ENCODE measurements around the gene SLC39A2. TPM values are rescaled to one million over a fixed set of nuclear protein-coding genes. Genes with fewer than 3 reads are reported as not detected.
"Not testable (repeated sequence)": the region's sequence is repeated elsewhere in the genome, so short reads cannot be mapped to it uniquely, and the experiment has no call there.

The SLC39A2 gene
- total RNA-seq, 4 donors from 2014 or later: 1.0 to 1.1 TPM; not detected in 2

GRCh38 chr14:21037156-21037555 lies 38.1 kb downstream of the SLC39A2 start:
- no peak overlapping the region for H3K27ac ChIP-seq
- H3K27me3 ChIP-seq: no peaks in the 10 kb centered on the region
- no peak overlapping the region for H3K4me3 ChIP-seq
- peaks cover 0 to 22% (median 0%) of the 10 kb centered on the region in 4 donors for H3K4me1 ChIP-seq
- no peak for TF ChIP-seq POLR2A (IDR thresholded peaks at IDR 0.05)
- no peak for TF ChIP-seq CTCF (IDR thresholded peaks at IDR 0.05)
- no peaks in the 10 kb centered on the region for H3K36me3 ChIP-seq
- H3K9me3 ChIP-seq: no peaks in the 10 kb centered on the region
- no peak for DNase-seq

- Histone ChIP-seq H3K27me3 (no peaks in the 10 kb centered on the region), H3K9me3 (no peaks in the 10 kb centered on the region), H3K27ac (peak overlapping the region; percentile 29 to 74 (median 49)), H3K4me3 (no peak overlapping the region), H3K36me3 (no peaks in the 10 kb centered on the region), H3K4me1 (peaks cover 0 to 29% (median 3%) of the 10 kb centered on the region in 4 donors)
- peak; percentile 34 to 80 (median 73) for DNase-seq
- TF ChIP-seq CTCF (IDR thresholded peaks at IDR 0.05): no peak
- TF ChIP-seq POLR2A (IDR thresholded peaks at IDR 0.05): no peak
These were observed 39.6 kb downstream of the SLC39A2 start for GRCh38 chr14:21038441-21039422.

- DNase-seq: peak in 2 of 3 donors; percentile 24 to 57
- no peak overlapping the region for H3K4me3 ChIP-seq
These were observed 40.7 kb downstream of the SLC39A2 start for GRCh38 chr14:21039585-21040369.

GRCh38 chr14:21040370-21040925 lies 41.4 kb downstream of the SLC39A2 start:
- DNase-seq: no peak
- no peak for TF ChIP-seq POLR2A (IDR thresholded peaks at IDR 0.05)
- TF ChIP-seq CTCF (IDR thresholded peaks at IDR 0.05): peak in 1 of 6 experiments; percentile 3
- no peaks in the 10 kb centered on the region for H3K27me3 ChIP-seq
- H3K4me3 ChIP-seq: no peak overlapping the region
- peaks cover 0 to 32% (median 3%) of the 10 kb centered on the region in 4 donors for H3K4me1 ChIP-seq
- no peaks in the 10 kb centered on the region for H3K36me3 ChIP-seq
- no peak overlapping the region for H3K27ac ChIP-seq
- H3K9me3 ChIP-seq: no peaks in the 10 kb centered on the region

More at GRCh38 chr14:21039585-21040369, 40.7 kb downstream of the SLC39A2 start:
- Histone ChIP-seq H3K27me3 (no peaks in the 10 kb centered on the region), H3K4me1 (peaks cover 0 to 32% (median 3%) of the 10 kb centered on the region in 4 donors), H3K9me3 (no peaks in the 10 kb centered on the region), H3K27ac (peak overlapping the region; percentile 29 to 74 (median 49)), H3K36me3 (no peaks in the 10 kb centered on the region)
- no peak for TF ChIP-seq POLR2A (IDR thresholded peaks at IDR 0.05)
- TF ChIP-seq CTCF (IDR thresholded peaks at IDR 0.05): peak; percentile 10 to 77 (median 60)

GRCh38 chr14:21040941-21041340 lies 41.8 kb downstream of the SLC39A2 start:
- H3K4me1 ChIP-seq: peaks cover 0 to 32% (median 3%) of the 10 kb centered on the region in 4 donors
- H3K36me3 ChIP-seq, DNase-seq, H3K27ac ChIP-seq, H3K4me3 ChIP-seq, H3K9me3 ChIP-seq, H3K27me3 ChIP-seq: not testable (repeated sequence)
